ENCODE data around the gene RELCH.

DNA sequence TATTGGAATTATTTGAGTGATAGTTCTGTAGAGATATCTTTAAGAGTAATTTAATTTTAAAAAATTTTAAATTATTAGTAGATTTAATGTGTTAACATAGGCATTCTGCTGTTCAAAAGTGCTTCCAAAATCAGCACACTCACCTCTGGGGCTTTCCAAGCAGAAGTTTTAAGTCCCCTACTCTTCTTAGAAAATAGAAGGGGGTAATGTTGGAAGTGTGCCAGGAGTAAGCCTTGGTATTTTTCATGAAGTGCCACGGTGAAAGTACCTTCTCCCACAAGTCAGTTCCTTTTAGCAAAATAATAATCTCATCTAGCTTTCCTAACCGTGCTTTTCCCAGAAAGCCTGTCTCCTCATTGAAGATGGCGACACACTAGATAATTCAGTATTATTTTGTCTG is 134.1 kb downstream of the RELCH start:
- TF ChIP-seq EZH2 (IDR thresholded peaks at IDR 0.05), result no peak
- TF ChIP-seq POLR2AphosphoS5 (IDR thresholded peaks at IDR 0.05; ENCODE audit: borderline replicate concordance, low read depth, low read length), result no peak

Data from SK-N-MC (cell line).